Neural cell (in vitro differentiated cells): Measurements from ENCODE around the gene USP28. TPM values are rescaled to one million over a fixed set of nuclear protein-coding genes. Genes with fewer than 3 reads are reported as not detected.

Experiments
- H2AFZ ChIP-seq: fragments of 200-600, 300-800 bp; sonication (generic), shearing (Covaris generic); 2 replicates; pipeline ENCODE4 v1.6.0; 2014; ENCODE audit warnings: low read depth, mild to moderate bottlenecking, antibody characterized with exemption, low read length, moderate library complexity
- H3F3A ChIP-seq: fragments of 200-600 bp; shearing (Covaris generic); 2 replicates; pipeline ENCODE4 v1.6.1; 2016; ENCODE audit warnings: mild to moderate bottlenecking, moderate library complexity, mixed read lengths, antibody characterized with exemption, low read length; ENCODE audit not compliant: insufficient read depth, poor library complexity, severe bottlenecking
- H3K27ac ChIP-seq: fragments of 200-600, 300-800 bp; sonication (generic), shearing (Covaris generic); 2 replicates; pipeline ENCODE4 v1.5.1; 2014; ENCODE audit warnings: mild to moderate bottlenecking, low read length, moderate library complexity
- H3K27me3 ChIP-seq: fragments of 300-800, 200-600 bp; sonication (generic), shearing (Covaris generic); 2 replicates; pipeline ENCODE4 v1.6.0; 2014; ENCODE audit warnings: mild to moderate bottlenecking, low read depth, low read length, moderate library complexity; ENCODE audit not compliant: insufficient read depth
- H3K36me3 ChIP-seq: fragments of 300-800, 200-600 bp; sonication (generic), shearing (Covaris generic); 2 replicates; pipeline ENCODE4 v1.5.1; 2014; ENCODE audit warnings: mild to moderate bottlenecking, antibody characterized with exemption, low read length, moderate library complexity; ENCODE audit not compliant: insufficient read depth
- H3K4me2 ChIP-seq: fragments of 300-800, 200-600 bp; sonication (generic), shearing (Covaris generic); 2 replicates; pipeline ENCODE4 v1.6.0; 2014; ENCODE audit warnings: mild to moderate bottlenecking, low read length
- H3K4me3 ChIP-seq: fragments of 300-800, 200-600 bp; sonication (generic), shearing (Covaris generic); 2 replicates; pipeline ENCODE4 v1.5.1; 2014; ENCODE audit warnings: mild to moderate bottlenecking, low read length, moderate library complexity
- H3K79me2 ChIP-seq: fragments of 200-600 bp; shearing (Covaris generic); replicated peaks from 2 replicates; pipeline ENCODE4 v1.6.0; 2014; ENCODE audit warnings: mild to moderate bottlenecking, low read length, moderate library complexity; ENCODE audit not compliant: insufficient read depth
- H3K9ac ChIP-seq: fragments of 300-800, 200-600 bp; sonication (generic), shearing (Covaris generic); 2 replicates; pipeline ENCODE4 v1.6.1; 2016; ENCODE audit warnings: mild to moderate bottlenecking, low read length, mixed read lengths
- H3K9me2 ChIP-seq: fragments of 200-600 bp; shearing (Covaris generic); 2 replicates; pipeline ENCODE4 v1.6.1; 2016; ENCODE audit warnings: mild to moderate bottlenecking, low read length, mixed read lengths; ENCODE audit not compliant: insufficient read depth
- H3K9me3 ChIP-seq: fragments of 200-600, 300-800 bp; sonication (generic), shearing (Covaris generic); 2 replicates; pipeline ENCODE4 v1.6.1; 2016; ENCODE audit warnings: mild to moderate bottlenecking, mixed run types, low read length, moderate library complexity, mixed read lengths
- H4K20me1 ChIP-seq: fragments of 200-600 bp; shearing (Covaris generic); 2 replicates; pipeline ENCODE4 v1.6.1; 2016; ENCODE audit warnings: mild to moderate bottlenecking, mixed run types; ENCODE audit not compliant: insufficient read depth
- CTCF ChIP-seq: fragments of 450-650 bp; IDR thresholded peaks from 2 replicates; pipeline ENCODE4 v1.5.1; 2014; ENCODE audit warnings: antibody characterized with exemption, mild to moderate bottlenecking, moderate library complexity; ENCODE audit not compliant: poor library complexity, severe bottlenecking
- EP300 ChIP-seq: fragments of 450-650 bp; conservative IDR thresholded peaks from 2 replicates; pipeline ENCODE4 v1.6.1; 2014; ENCODE audit warnings: antibody characterized with exemption, mild to moderate bottlenecking, moderate library complexity; ENCODE audit not compliant: poor library complexity, severe bottlenecking
- EZH2 ChIP-seq: fragments of 200-600, 300-800 bp; shearing (Covaris generic), sonication (generic); IDR thresholded peaks from 2 replicates; pipeline ENCODE4 v1.6.1; 2014; ENCODE audit warnings: antibody characterized with exemption, low read length, borderline replicate concordance, mild to moderate bottlenecking; ENCODE audit not compliant: insufficient read depth, poor library complexity, severe bottlenecking
- MXI1 ChIP-seq: fragments of 450-650 bp; conservative IDR thresholded peaks from 2 replicates; pipeline ENCODE4 v1.6.1; 2014; ENCODE audit warnings: antibody characterized with exemption, mild to moderate bottlenecking; ENCODE audit not compliant: poor library complexity, severe bottlenecking
- POLR2AphosphoS5 ChIP-seq: IDR thresholded peaks from 2 replicates; pipeline ENCODE4 v1.6.1; 2012
- RAD21 ChIP-seq: fragments of 450-650 bp; conservative IDR thresholded peaks from 2 replicates; pipeline ENCODE4 v1.6.1; 2014; ENCODE audit warnings: antibody characterized with exemption, mild to moderate bottlenecking, moderate library complexity
- REST ChIP-seq: IDR thresholded peaks from 2 replicates; pipeline ENCODE4 v1.6.1; 2012; ENCODE audit warnings: borderline replicate concordance
- SMC3 ChIP-seq: fragments of 450-650 bp; conservative IDR thresholded peaks from 2 replicates; pipeline ENCODE4 v1.6.1; 2014; ENCODE audit warnings: antibody characterized with exemption, mild to moderate bottlenecking, moderate library complexity; ENCODE audit not compliant: poor library complexity
- TAF1 ChIP-seq: IDR thresholded peaks from 2 replicates; pipeline ENCODE4 v1.6.1; 2012; ENCODE audit warnings: low read depth
- polyA plus RNA-seq: library from polyadenylated mRNA; depleted of rRNA; stranded (reverse); fragments of >200 nt; gene quantifications from 2 replicates; pipeline ENCODE4 v1.2.3, GENCODE V29; 2014

USP28 gene
- polyA plus RNA-seq, 1 donor from 2014 or later, result 16.0 TPM

GRCh38 chr11:113847580-113847979 lies 27.8 kb downstream of the USP28 start:
- TF ChIP-seq POLR2AphosphoS5 (no peak), MXI1 (no peak), EZH2 (no peak), EP300 (no peak), TAF1 (no peak), RAD21 (no peak), CTCF (no peak), REST (no peak), SMC3 (no peak)
- H3K36me3 ChIP-seq, result no peaks in the 10 kb centered on the region
- no peaks in the 10 kb centered on the region for H3K9me2 ChIP-seq
- no peak overlapping the region for H2AFZ ChIP-seq
- no peaks in the 10 kb centered on the region for H3F3A ChIP-seq
- H3K9me3 ChIP-seq, result no peaks in the 10 kb centered on the region
- no peaks in the 10 kb centered on the region for H3K27me3 ChIP-seq
- no peak overlapping the region for H3K4me3 ChIP-seq
- H3K4me2 ChIP-seq, result no peak overlapping the region
- H3K9ac ChIP-seq, result no peak overlapping the region
- no peaks in the 10 kb centered on the region for H4K20me1 ChIP-seq
- H3K79me2 ChIP-seq, result no peaks in the 10 kb centered on the region
- H3K27ac ChIP-seq, result no peak overlapping the region

- Histone ChIP-seq H3K9me2 (no peaks in the 10 kb centered on the region), H3F3A (no peaks in the 10 kb centered on the region), H4K20me1 (no peaks in the 10 kb centered on the region), H3K27me3 (no peaks in the 10 kb centered on the region), H3K4me2 (no peak overlapping the region), H3K9me3 (no peaks in the 10 kb centered on the region), H3K9ac (no peak overlapping the region), H3K4me3 (no peak overlapping the region), H2AFZ (no peak overlapping the region), H3K36me3 (no peaks in the 10 kb centered on the region), H3K27ac (no peak overlapping the region), H3K79me2 (no peaks in the 10 kb centered on the region)
- TF ChIP-seq SMC3 (no peak), EP300 (no peak), POLR2AphosphoS5 (no peak), EZH2 (no peak), TAF1 (no peak), MXI1 (no peak), RAD21 (no peak), CTCF (no peak), REST (no peak)
These were observed 28.3 kb downstream of the USP28 start for GRCh38 chr11:113847111-113847510.
